ENCODE measurements around the gene MAJIN.
"Not testable (repeated sequence)": the region's sequence is repeated elsewhere in the genome, so short reads cannot be mapped to it uniquely, and the experiment has no call there.

Gene MAJIN

GRCh38 chr11:64971421-64972233, at the start of gene MAJIN:
Gene MAJIN (minus strand): TSS chr11:64972108. CDS start chr11:64959405, 12,703 bp downstream.
- DNase-seq: no peak

- no peak for DNase-seq
These were observed 49.6 kb upstream of the MAJIN start for GRCh38 chr11:65021509-65021908.

- DNase-seq: no peak
These were observed 49.1 kb upstream of the MAJIN start for GRCh38 chr11:65021003-65021402.

GRCh38 chr11:65019824-65020223, 47.9 kb upstream of the MAJIN start:
- DNase-seq: no peak

GRCh38 chr11:65017937-65018336, 46.0 kb upstream of the MAJIN start:
- DNase-seq: no peak

- DNase-seq: no peak
These were observed 44.8 kb upstream of the MAJIN start for GRCh38 chr11:65016705-65017104.

GRCh38 chr11:65014726-65015227, 42.9 kb upstream of the MAJIN start:
- DNase-seq: no peak

GRCh38 chr11:65013888-65014725, 42.2 kb upstream of the MAJIN start, which contains the start of gene ARL2:
Gene ARL2 (plus strand): TSS chr11:65014160. CDS start chr11:65014208, 48 bp downstream.
- DNase-seq: peak; percentile 91

GRCh38 chr11:65013130-65013887, 41.4 kb upstream of the MAJIN start:
- peak; percentile 73 for DNase-seq

- no peak for DNase-seq
These were observed 37.0 kb upstream of the MAJIN start for GRCh38 chr11:65008873-65009272.

GRCh38 chr11:65008016-65008415, 36.1 kb upstream of the MAJIN start:
- no peak for DNase-seq

- not testable (repeated sequence) for DNase-seq
These were observed 32.1 kb upstream of the MAJIN start for GRCh38 chr11:65003968-65004367.

GRCh38 chr11:65003282-65003681, 31.4 kb upstream of the MAJIN start:
- DNase-seq: no peak

- DNase-seq: no peak
These were observed 30.8 kb upstream of the MAJIN start for GRCh38 chr11:65002706-65003105.

- no peak for DNase-seq
These were observed 27.6 kb upstream of the MAJIN start for GRCh38 chr11:64999478-64999877.

GRCh38 chr11:64998690-64999431, 27.0 kb upstream of the MAJIN start:
- no peak for DNase-seq

- no peak for DNase-seq
These were observed 26.2 kb upstream of the MAJIN start for GRCh38 chr11:64998141-64998540.

- DNase-seq: no peak
These were observed 24.9 kb upstream of the MAJIN start, which contains the start of gene BATF2 for GRCh38 chr11:64996710-64997380. Gene BATF2 (minus strand): TSS chr11:64996971. CDS start chr11:64996914, 57 bp downstream.

- no peak for DNase-seq
These were observed 24.4 kb upstream of the MAJIN start for GRCh38 chr11:64996327-64996709.

GRCh38 chr11:64994318-64994717, 22.4 kb upstream of the MAJIN start:
- no peak for DNase-seq

- DNase-seq: no peak
These were observed 18.5 kb upstream of the MAJIN start for GRCh38 chr11:64990222-64990923.

All from NCI-H446 treated with DMSO at 0.1 percent for 48 hours (cell line).